ENCODE measurements around the gene MAPK8IP1. TPM values are rescaled to one million over a fixed set of nuclear protein-coding genes. Genes with fewer than 3 reads are reported as not detected.

The MAPK8IP1 gene
- total and polyA plus RNA-seq, 8 donors = 21.3 to 49.7 (median 33.5) TPM

DNA sequence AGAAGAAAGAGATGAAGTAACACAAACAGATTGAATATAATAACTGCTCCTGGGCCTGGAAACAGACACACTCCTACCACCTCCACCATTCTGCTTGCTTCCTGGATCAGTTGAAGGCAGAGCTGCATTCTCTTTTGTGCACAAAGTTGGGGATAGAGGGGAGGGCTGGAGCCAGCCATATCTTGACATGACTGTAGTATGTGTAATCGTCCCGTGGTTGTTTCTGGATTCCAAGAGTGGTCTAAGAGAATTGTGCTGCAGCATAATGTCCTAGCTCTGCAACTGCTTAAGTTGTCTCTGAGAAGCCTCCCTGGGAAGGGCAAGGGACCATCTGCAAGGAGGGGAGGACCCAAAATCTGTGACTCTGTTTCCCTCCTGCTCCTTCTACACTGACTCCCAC lies 35.0 kb upstream of the MAPK8IP1 start:
- H3K4me3 ChIP-seq = no peak overlapping the region
- FAIRE-seq = no peak
- 63 to 72% methylated on average over 2 of the region's 2 CpGs for WGBS, 2 donors
- no peaks in the 10 kb centered on the region for H3K9me3 ChIP-seq
- DNase-seq = no peak
- no peak overlapping the region for H3K27ac ChIP-seq
- intact Hi-C loops (cut with DNase I) = no loop called here
- peaks cover 33 to 42% (median 36%) of the 10 kb centered on the region in 3 donors for H3K4me1 ChIP-seq
- no peaks in the 10 kb centered on the region for H3K27me3 ChIP-seq
- no peaks in the 10 kb centered on the region for H3K36me3 ChIP-seq
- TF ChIP-seq, protein P1, sequence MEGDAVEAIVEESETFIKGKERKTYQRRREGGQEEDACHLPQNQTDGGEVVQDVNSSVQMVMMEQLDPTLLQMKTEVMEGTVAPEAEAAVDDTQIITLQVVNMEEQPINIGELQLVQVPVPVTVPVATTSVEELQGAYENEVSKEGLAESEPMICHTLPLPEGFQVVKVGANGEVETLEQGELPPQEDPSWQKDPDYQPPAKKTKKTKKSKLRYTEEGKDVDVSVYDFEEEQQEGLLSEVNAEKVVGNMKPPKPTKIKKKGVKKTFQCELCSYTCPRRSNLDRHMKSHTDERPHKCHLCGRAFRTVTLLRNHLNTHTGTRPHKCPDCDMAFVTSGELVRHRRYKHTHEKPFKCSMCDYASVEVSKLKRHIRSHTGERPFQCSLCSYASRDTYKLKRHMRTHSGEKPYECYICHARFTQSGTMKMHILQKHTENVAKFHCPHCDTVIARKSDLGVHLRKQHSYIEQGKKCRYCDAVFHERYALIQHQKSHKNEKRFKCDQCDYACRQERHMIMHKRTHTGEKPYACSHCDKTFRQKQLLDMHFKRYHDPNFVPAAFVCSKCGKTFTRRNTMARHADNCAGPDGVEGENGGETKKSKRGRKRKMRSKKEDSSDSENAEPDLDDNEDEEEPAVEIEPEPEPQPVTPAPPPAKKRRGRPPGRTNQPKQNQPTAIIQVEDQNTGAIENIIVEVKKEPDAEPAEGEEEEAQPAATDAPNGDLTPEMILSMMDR (IDR thresholded peaks at IDR 0.05) = no peak
- ATAC-seq = no peak

DNA sequence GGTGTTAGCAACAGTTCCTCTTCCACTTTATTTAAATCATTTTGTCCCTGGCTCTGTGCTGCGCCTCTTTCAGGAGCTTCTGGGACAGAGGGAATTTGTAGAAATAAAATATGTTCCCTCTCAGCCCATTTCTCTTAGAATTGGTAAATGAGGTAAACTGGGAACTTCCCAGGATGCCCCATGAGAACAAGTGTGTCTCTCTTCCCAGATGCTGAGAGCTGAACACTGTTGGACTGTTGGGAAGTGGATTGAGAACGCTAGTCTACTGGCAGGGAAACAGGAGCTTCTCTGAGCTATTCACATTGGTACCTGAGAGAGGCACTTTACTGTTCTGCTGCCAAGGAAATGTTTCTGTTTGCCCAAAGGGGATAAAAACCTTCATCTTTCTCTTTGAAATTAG lies 34.2 kb upstream of the MAPK8IP1 start:
- TF ChIP-seq, protein P1 (IDR thresholded peaks at IDR 0.05) = no peak

DNA sequence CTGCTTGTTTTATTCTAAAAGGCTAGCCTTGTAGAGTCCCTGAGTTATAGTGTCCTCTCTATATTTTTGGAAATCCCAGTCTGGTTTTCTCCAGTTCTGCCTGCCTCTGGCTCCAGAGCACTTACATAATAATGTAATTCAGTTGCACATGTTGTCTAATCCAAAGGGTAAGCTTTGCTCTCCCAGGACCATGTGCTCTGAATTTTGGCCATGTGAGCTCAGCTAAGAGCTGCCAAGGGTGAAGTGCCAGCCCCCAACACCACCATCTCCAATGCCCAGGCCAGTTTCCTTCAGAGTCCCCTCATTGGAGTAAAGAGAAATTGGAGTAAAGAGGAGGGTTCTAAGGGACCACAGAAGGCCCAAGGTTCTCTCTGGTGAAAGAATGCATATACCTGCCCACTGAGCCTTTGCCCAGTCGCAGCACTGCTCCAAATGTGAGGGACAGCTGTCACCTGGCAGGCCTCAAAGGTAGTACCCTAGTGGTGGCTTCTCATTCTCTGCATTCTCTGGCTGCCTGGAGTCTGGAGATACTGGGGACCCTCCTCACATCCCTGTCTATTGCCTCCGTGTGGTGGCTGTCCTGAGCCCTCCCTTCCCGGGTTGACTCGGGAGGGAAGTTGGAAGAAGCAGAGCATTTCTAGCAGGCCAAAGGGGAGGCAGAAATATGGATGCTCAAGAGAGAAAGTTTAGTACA lies 33.3 kb upstream of the MAPK8IP1 start:
- DNase-seq = no peak
- WGBS, 2 donors = 57 to 64% methylated on average over 4 of the region's 4 CpGs
- no peaks in the 10 kb centered on the region for H3K9me3 ChIP-seq
- H3K27me3 ChIP-seq = no peaks in the 10 kb centered on the region
- peaks cover 41 to 59% (median 43%) of the 10 kb centered on the region in 3 donors for H3K4me1 ChIP-seq
- no peak for FAIRE-seq
- H3K27ac ChIP-seq = peak overlapping the region in 1 of 4 donors; percentile 12
- TF ChIP-seq, protein P1 (IDR thresholded peaks at IDR 0.05) = no peak
- H3K36me3 ChIP-seq = no peaks in the 10 kb centered on the region
- no peak overlapping the region for H3K4me3 ChIP-seq
- ATAC-seq = no peak
- intact Hi-C loops (cut with DNase I) = no loop called here

More for the DNA sequence above, 34.2 kb upstream of the MAPK8IP1 start:
- Histone ChIP-seq H3K4me1 (peaks cover 37 to 49% (median 40%) of the 10 kb centered on the region in 3 donors), H3K9me3 (no peaks in the 10 kb centered on the region), H3K27ac (no peak overlapping the region), H3K4me3 (no peak overlapping the region), H3K36me3 (no peaks in the 10 kb centered on the region), H3K27me3 (no peaks in the 10 kb centered on the region)
- ATAC-seq (no peak), DNase-seq (no peak), FAIRE-seq (no peak)
- intact Hi-C loops (cut with DNase I) = no loop called here
- 68 to 69% methylated on average over 2 of the region's 2 CpGs for WGBS, 2 donors

DNA sequence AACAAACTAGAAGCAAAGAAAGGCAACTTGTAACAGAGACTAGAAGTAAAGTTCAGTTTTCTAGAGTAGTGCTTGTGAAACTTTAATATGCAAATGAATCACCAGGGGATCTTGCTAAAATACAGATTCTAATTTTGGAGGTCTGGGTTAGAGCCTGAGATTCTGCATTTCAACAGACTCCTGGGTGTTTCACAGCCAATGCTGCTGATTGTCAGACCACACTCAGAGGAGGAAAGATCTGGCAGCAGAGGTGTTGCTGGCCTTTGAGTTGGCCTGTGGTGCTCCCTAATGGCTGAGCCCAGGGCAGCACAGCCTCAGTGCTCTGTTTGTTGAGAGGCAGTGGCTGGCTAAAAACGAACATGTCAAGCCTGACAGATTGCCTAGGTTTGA lies 32.7 kb upstream of the MAPK8IP1 start:
- peaks cover 47 to 64% (median 48%) of the 10 kb centered on the region in 3 donors for H3K4me1 ChIP-seq
- no peak for FAIRE-seq
- DNase-seq = no peak
- no peak for ATAC-seq
- WGBS, 2 donors = 7 to 9% methylated on average over 1 of the region's 1 CpG
- H3K4me3 ChIP-seq = no peak overlapping the region
- no peak overlapping the region for H3K27ac ChIP-seq
- H3K36me3 ChIP-seq = no peaks in the 10 kb centered on the region
- H3K27me3 ChIP-seq = no peaks in the 10 kb centered on the region
- intact Hi-C loops (cut with DNase I) = no loop called here
- TF ChIP-seq, protein P1 (IDR thresholded peaks at IDR 0.05) = no peak
- no peaks in the 10 kb centered on the region for H3K9me3 ChIP-seq
